ENCODE data around the gene ARSG.

The ARSG gene

GRCh38 chr17:68288375-68288774, 2.9 kb upstream of the ARSG start:
- H3K4me3 Mint-ChIP-seq, result no peak overlapping the region
- no peak for DNase-seq

GRCh38 chr17:68288804-68289203, 2.5 kb upstream of the ARSG start:
- peak overlapping the region; percentile 40 for H3K4me3 Mint-ChIP-seq
- no peak for TF ChIP-seq CTCF (IDR thresholded peaks at IDR 0.05)
- no peaks in the 10 kb centered on the region for H3K36me3 Mint-ChIP-seq (ENCODE audit: low read depth)
- peaks cover 29% of the 10 kb centered on the region for H3K4me1 Mint-ChIP-seq
- H3K9me3 Mint-ChIP-seq, result no peaks in the 10 kb centered on the region
- DNase-seq, result no peak
- no peak overlapping the region for H3K27ac Mint-ChIP-seq
- H3K27me3 Mint-ChIP-seq (ENCODE audit: low read depth, poor library complexity), result peaks cover 67% of the 10 kb centered on the region

More at GRCh38 chr17:68288375-68288774, 2.9 kb upstream of the ARSG start:
- H3K27ac Mint-ChIP-seq, result no peak overlapping the region
- no peaks in the 10 kb centered on the region for H3K36me3 Mint-ChIP-seq (ENCODE audit: low read depth)
- peaks cover 29% of the 10 kb centered on the region for H3K4me1 Mint-ChIP-seq
- no peak for TF ChIP-seq CTCF (IDR thresholded peaks at IDR 0.05)
- H3K9me3 Mint-ChIP-seq, result no peaks in the 10 kb centered on the region
- H3K27me3 Mint-ChIP-seq (ENCODE audit: low read depth, poor library complexity), result peaks cover 63% of the 10 kb centered on the region

GRCh38 chr17:68289473-68289872, 1.8 kb upstream of the ARSG start:
- DNase-seq, result no peak
- no peak for TF ChIP-seq CTCF (IDR thresholded peaks at IDR 0.05)
- H3K9me3 Mint-ChIP-seq, result no peaks in the 10 kb centered on the region
- peak overlapping the region; percentile 91 for H3K4me3 Mint-ChIP-seq
- peaks cover 73% of the 10 kb centered on the region for H3K27me3 Mint-ChIP-seq (ENCODE audit: low read depth, poor library complexity)
- peaks cover 29% of the 10 kb centered on the region for H3K4me1 Mint-ChIP-seq
- H3K36me3 Mint-ChIP-seq (ENCODE audit: low read depth), result no peaks in the 10 kb centered on the region
- no peak overlapping the region for H3K27ac Mint-ChIP-seq

DNA sequence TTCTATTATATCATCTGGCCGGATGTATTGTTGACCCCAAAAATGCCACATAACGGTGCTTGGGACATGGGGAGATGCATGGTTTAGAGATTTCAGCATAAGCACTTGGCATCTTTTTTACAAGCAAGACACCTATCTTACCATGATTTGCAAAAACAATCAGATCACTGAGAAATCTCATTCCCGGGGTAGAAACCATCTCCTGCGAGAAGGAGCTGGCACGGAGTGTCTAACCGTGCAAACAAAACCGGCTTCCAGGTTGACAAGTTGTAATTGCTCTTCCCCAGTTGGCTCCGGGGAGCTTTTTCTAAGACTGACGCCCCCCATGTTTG, 1.4 kb upstream of the ARSG start:
- DNase-seq, result no peak
- H3K36me3 Mint-ChIP-seq (ENCODE audit: low read depth), result no peaks in the 10 kb centered on the region
- peaks cover 78% of the 10 kb centered on the region for H3K27me3 Mint-ChIP-seq (ENCODE audit: low read depth, poor library complexity)
- no peak overlapping the region for H3K27ac Mint-ChIP-seq
- peak overlapping the region; percentile 91 for H3K4me3 Mint-ChIP-seq
- TF ChIP-seq CTCF (IDR thresholded peaks at IDR 0.05), result no peak
- H3K4me1 Mint-ChIP-seq, result peaks cover 29% of the 10 kb centered on the region
- H3K9me3 Mint-ChIP-seq, result no peaks in the 10 kb centered on the region

- Mint-ChIP-seq H3K4me1 (peaks cover 29% of the 10 kb centered on the region), H3K27me3 (ENCODE audit: low read depth, poor library complexity) (peaks cover 81% of the 10 kb centered on the region), H3K4me3 (peak overlapping the region; percentile 91), H3K27ac (no peak overlapping the region), H3K36me3 (ENCODE audit: low read depth) (no peaks in the 10 kb centered on the region), H3K9me3 (no peaks in the 10 kb centered on the region)
- DNase-seq, result peak; percentile 42
- no peak for TF ChIP-seq CTCF (IDR thresholded peaks at IDR 0.05)
Measured at GRCh38 chr17:68290268-68290954, 884 bp upstream of the ARSG start.

Data from nephron progenitor cell (in vitro differentiated cells).